GM21717 (cell line): ENCODE data around the gene CYP2U1.
A peak's percentile ranks its signal among the peaks of the same experiment; 100 is the strongest.
"Not testable (repeated sequence)": the region's sequence is repeated elsewhere in the genome, so short reads cannot be mapped to it uniquely, and the experiment has no call there.

Source experiments
- ATAC-seq: cut with Tn5 transposase; IDR thresholded peaks from one replicate; pipeline ENCODE4 v1.9.1; 2021; ENCODE audit warnings: mild to moderate bottlenecking, moderate library complexity; ENCODE audit not compliant: unreplicated experiment

Gene CYP2U1

GRCh38 chr4:107916623-107917022, 14.7 kb upstream of the CYP2U1 start:
- no peak for ATAC-seq

- no peak for ATAC-seq
These were observed 13.8 kb upstream of the CYP2U1 start for GRCh38 chr4:107917500-107917899.

- ATAC-seq: no peak
These were observed 8.6 kb upstream of the CYP2U1 start for GRCh38 chr4:107922486-107923473.

GRCh38 chr4:107925713-107926112, 5.6 kb upstream of the CYP2U1 start:
- ATAC-seq: not testable (repeated sequence)

- ATAC-seq: not testable (repeated sequence)
These were observed 4.5 kb upstream of the CYP2U1 start for GRCh38 chr4:107926875-107927274.

GRCh38 chr4:107931775-107932321, 499 bp downstream of the CYP2U1 start:
- peak; percentile 24 for ATAC-seq

- ATAC-seq: no peak
These were observed 3.9 kb downstream of the CYP2U1 start for GRCh38 chr4:107935246-107935645.

- peak; percentile 58 for ATAC-seq
These were observed 5.7 kb downstream of the CYP2U1 start for GRCh38 chr4:107937040-107937439.

GRCh38 chr4:107939307-107939706, 8.0 kb downstream of the CYP2U1 start:
- ATAC-seq: no peak

- ATAC-seq: no peak
These were observed 14.5 kb downstream of the CYP2U1 start for GRCh38 chr4:107945809-107946208.

- no peak for ATAC-seq
These were observed 19.6 kb downstream of the CYP2U1 start for GRCh38 chr4:107950746-107951540.

GRCh38 chr4:107951551-107951950, 20.2 kb downstream of the CYP2U1 start:
- no peak for ATAC-seq

GRCh38 chr4:107956011-107956410, 24.7 kb downstream of the CYP2U1 start:
- no peak for ATAC-seq

- no peak for ATAC-seq
These were observed 35.6 kb downstream of the CYP2U1 start for GRCh38 chr4:107966903-107967302.

- not testable (repeated sequence) for ATAC-seq
These were observed 36.2 kb downstream of the CYP2U1 start for GRCh38 chr4:107967519-107967918.

- ATAC-seq: not testable (repeated sequence)
These were observed 36.6 kb downstream of the CYP2U1 start for GRCh38 chr4:107967921-107968320.

- no peak for ATAC-seq
These were observed 38.9 kb downstream of the CYP2U1 start for GRCh38 chr4:107970063-107970798.

- ATAC-seq: no peak
These were observed 41.3 kb downstream of the CYP2U1 start for GRCh38 chr4:107972605-107973004.

GRCh38 chr4:107974523-107974922, 43.2 kb downstream of the CYP2U1 start:
- no peak for ATAC-seq

GRCh38 chr4:107977482-107977881, 46.1 kb downstream of the CYP2U1 start:
- no peak for ATAC-seq
